ENCODE results near the gene GAGE10.

Gene GAGE10, protein sequence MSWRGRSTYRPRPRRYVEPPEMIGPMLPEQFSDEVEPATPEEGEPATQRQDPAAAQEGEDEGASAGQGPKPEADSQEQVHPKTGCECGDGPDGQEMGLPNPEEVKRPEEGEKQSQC

GRCh38 chrX:49303346-49303745 lies at the start of gene GAGE10:
GAGE10 (plus strand) TSS chrX:49303646; CDS start chrX:49304860, 1,214 bp downstream.
- no peak for DNase-seq

GRCh38 chrX:49254639-49255038 lies 48.8 kb upstream of the GAGE10 start:
- DNase-seq = no peak

- DNase-seq = no peak
Measured at GRCh38 chrX:49256268-49256995, 47.0 kb upstream of the GAGE10 start.

DNA sequence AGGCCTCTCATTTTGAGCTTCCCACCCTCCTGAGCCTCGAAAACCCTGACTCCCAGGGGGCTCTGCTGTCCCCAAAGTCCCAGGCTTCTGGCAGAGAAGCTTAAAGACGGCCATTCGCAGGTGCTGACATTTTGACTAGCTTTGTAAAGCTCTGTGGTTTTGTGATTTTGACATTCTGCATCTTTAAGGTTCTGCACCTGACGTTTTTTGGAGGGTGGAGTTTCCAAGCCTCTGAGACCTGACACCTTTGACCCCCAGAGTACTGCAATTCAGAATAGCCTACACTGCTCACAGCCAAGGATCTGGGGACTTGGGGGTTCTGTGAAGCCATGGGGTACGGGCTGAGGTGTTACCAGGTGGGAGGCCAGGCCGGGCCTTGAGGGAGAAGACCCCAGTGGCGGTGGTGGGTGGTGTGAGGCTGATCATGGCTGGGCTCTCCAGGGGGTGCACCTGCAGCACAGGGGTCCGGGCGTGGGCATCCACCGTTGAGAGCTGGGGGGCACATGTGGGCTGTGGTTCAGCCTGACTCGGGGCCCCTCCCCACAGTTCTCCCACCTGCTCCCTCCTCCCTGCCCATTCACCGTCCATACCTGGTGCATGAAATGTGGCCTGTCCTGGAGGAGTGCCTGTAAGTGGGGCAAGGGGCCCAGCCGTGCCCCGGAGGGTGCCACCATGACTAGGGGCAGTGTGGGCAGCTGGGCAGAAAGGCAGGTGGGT lies 46.2 kb upstream of the GAGE10 start:
- DNase-seq = no peak

DNA sequence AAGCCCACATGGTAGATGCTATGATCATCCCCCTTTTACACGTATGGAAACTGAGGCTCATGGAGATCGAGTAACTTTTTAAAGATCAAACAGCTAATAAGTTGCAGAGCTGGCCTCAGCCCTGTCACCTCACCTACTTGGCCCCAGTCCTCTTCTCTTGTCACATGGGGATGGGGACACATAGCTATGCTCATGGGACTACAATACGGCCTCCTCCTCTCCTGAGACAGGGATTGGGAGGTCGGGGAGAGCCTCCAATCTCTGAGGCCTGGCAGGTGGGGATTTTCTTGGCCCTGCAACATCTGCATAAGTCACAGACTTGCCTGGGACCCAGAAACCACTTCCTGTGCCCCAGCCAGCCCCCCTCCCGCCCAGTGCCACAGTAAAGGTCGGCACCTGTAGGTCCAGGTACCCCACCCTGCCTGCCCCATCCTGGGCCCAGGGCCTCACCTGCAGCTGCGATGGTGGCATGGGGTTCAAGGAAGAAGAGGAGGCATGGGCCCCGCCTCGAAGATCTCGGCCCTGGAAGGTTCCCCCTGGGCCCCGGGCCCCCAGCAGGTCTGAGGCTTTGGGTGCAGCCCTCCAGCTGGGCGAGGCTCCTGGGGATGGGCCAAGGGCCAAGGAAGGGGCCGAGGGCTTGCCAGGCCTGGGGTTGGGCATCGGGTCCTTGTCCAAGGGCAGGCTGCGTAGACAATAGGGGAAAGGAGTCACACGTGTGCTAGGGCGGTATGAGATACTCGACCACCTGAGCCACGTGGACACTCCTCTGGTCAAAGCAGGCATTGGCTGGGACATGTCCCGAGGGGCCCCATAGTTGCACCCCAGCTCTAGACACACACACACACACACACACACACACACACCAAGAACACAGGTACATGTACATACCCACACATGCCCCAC lies 45.3 kb upstream of the GAGE10 start:
- DNase-seq = no peak

GRCh38 chrX:49258749-49259124 lies 44.7 kb upstream of the GAGE10 start:
- no peak for DNase-seq

GRCh38 chrX:49260221-49260985 lies 43.0 kb upstream of the GAGE10 start:
- DNase-seq = no peak

GRCh38 chrX:49262603-49263002 lies 40.8 kb upstream of the GAGE10 start:
- no peak for DNase-seq

- no peak for DNase-seq
Measured at GRCh38 chrX:49263631-49264030, 39.8 kb upstream of the GAGE10 start.

GRCh38 chrX:49264460-49264859 lies 39.0 kb upstream of the GAGE10 start, which contains the start of gene FOXP3:
FOXP3 (minus strand) TSS chrX:49264710; CDS start chrX:49258505, 6,205 bp downstream.
- DNase-seq = no peak

- no peak for DNase-seq
Measured at GRCh38 chrX:49266523-49267445, 36.7 kb upstream of the GAGE10 start.

GRCh38 chrX:49268702-49269009 lies 34.8 kb upstream of the GAGE10 start:
- no peak for DNase-seq

DNA sequence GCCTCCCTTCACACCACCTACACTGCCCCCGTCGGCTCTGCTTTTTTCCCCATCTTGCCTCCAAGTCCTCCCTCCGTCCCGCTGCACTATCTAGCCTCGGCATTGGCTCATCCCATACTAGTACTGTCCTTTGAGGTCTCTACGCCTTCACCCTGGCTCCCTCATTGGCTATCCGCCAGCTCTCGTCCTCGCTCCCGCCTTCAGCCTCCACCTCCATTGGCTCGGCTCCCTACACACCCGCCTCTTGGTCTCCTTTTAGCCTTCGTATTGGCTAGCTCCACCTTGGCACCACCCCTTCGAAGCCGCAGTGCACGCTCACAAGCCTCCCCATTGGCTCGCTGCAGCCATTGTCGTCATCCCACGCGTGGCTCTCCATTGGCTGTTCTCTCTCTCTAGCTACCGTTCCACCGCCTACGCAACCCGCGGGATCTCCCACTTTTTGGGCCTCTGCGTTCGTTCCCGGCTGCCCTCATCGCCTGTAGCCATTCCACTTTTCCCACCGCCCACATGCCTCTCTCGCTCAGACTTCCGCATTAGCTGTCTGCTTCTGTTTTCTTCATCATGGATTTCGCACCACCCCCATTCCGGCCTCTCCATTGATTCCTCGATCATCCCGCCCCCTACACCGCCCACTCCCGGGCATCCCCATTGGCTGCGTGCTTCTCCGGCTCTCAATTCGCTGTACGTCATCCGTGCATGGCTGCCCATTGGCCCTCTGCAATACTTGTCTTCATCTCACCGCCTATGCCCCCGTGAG lies 34.3 kb upstream of the GAGE10 start:
- peak; percentile 96 for DNase-seq

- no peak for DNase-seq
Measured at GRCh38 chrX:49269767-49270248, 33.6 kb upstream of the GAGE10 start, which contains the start of gene PPP1R3F. PPP1R3F (plus strand) TSS chrX:49269793; CDS start chrX:49269870, 77 bp downstream.

DNA sequence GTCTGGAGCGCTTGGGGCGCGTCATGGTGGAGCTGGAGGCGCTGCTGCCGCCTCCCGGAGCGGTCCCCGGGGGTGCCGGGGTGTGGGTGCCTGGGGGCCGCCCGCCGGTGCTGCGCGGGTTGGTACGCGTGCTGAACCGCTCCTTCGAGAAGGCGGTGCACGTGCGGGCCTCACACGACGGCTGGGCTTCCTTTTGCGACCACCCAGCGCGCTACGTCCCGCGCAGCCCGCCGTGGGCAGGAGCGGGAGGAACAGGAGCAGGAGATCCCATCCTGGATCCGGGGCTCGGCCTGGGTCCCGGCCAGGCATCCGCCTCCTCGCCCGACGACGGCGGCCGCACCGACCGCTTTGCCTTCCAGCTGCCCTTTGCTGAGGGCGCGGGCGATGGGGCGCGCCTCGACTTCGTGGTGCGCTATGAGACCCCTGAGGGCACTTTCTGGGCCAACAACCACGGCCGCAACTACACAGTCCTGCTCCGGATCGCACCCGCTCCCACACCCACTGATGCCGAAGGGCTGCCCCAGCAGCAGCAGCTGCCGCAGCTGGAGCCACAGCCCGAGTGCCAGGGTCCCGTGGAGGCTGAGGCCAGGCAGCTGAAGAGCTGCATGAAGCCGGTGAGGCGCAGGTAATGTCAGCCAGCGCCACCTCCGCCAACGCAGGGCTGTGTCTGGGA lies 33.1 kb upstream of the GAGE10 start:
- DNase-seq = no peak

- DNase-seq = no peak
Measured at GRCh38 chrX:49271341-49271740, 32.1 kb upstream of the GAGE10 start.

DNA sequence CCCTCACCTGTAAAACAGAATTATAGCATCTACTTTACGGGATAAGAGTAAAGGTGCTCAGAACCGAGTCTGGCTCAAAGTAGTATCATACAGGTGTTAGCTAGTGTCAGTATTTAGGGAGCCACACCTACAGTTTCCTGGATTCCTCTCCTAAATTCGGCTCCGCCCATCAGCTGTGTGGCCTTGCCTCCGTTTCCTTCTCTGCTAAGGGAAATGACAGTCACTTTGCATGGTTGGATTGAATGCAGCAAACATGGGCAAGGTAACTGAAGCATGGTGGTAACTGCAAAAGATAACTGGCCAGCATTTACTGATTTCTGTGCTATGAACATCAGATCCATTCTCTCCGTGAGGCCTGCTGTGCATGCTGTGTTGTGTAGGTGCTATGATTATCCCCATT lies 31.0 kb upstream of the GAGE10 start:
- no peak for DNase-seq

- no peak for DNase-seq
Measured at GRCh38 chrX:49273181-49273727, 30.2 kb upstream of the GAGE10 start.

DNA sequence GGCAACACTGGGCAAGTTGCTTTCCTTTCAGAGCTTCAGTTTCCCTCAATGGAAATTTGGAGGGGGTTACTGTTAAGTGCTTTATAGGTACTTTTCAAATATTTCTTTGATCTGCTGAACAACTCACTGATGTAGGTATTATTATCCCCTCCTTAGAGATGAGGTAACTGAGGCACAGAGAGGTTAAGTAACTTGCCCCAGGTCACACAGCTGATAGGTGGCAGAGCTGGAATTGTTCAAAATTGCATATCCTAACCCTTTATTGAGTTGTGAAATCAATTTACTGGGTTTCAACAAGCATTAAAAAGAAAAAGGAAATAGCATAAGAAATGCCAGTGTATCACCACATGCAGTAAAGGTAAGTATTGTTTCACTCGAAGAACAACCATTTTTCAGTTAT lies 27.2 kb upstream of the GAGE10 start:
- DNase-seq = no peak
